ENCODE data around the gene NBPF1. TPM values are rescaled to one million over a fixed set of nuclear protein-coding genes. Genes with fewer than 3 reads are reported as not detected.
"Not testable (repeated sequence)": the region's sequence is repeated elsewhere in the genome, so short reads cannot be mapped to it uniquely, and the experiment has no call there.

The NBPF1 gene
- total RNA-seq, 1 donor from 2014 or later, result 35.3 TPM

DNA sequence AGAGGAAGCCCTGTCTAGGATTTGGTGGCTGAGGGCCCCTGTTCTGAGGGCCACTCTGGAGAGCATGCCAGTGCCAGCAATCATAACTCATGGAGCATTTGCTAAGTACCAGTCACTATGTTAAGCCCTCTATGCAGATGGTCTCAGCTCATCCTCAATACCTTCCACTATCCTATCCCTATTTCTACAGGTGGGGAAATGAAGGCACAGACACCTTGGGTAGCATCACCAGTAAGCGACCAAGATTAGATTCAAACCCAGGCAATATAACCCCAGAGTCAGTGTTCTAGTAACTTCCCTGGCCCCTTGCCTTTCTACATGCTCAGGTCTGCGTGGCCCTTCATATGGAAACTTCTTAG lies 7.9 kb upstream of the NBPF1 start:
- no peak for DNase-seq
- TF ChIP-seq, protein P1, sequence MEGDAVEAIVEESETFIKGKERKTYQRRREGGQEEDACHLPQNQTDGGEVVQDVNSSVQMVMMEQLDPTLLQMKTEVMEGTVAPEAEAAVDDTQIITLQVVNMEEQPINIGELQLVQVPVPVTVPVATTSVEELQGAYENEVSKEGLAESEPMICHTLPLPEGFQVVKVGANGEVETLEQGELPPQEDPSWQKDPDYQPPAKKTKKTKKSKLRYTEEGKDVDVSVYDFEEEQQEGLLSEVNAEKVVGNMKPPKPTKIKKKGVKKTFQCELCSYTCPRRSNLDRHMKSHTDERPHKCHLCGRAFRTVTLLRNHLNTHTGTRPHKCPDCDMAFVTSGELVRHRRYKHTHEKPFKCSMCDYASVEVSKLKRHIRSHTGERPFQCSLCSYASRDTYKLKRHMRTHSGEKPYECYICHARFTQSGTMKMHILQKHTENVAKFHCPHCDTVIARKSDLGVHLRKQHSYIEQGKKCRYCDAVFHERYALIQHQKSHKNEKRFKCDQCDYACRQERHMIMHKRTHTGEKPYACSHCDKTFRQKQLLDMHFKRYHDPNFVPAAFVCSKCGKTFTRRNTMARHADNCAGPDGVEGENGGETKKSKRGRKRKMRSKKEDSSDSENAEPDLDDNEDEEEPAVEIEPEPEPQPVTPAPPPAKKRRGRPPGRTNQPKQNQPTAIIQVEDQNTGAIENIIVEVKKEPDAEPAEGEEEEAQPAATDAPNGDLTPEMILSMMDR (IDR thresholded peaks at IDR 0.05), result no peak
- Histone ChIP-seq H3K9me3 (no peaks in the 10 kb centered on the region), H3K4me1 (no peaks in the 10 kb centered on the region), H3K27me3 (ENCODE audit: low read depth) (no peaks in the 10 kb centered on the region), H3K36me3 (peaks cover 78% of the 10 kb centered on the region), H3K27ac (no peak overlapping the region), H3K4me3 (no peak overlapping the region)
- intact Hi-C loops (cut with DNase I), result no loop called here
- ATAC-seq, result no peak

DNA sequence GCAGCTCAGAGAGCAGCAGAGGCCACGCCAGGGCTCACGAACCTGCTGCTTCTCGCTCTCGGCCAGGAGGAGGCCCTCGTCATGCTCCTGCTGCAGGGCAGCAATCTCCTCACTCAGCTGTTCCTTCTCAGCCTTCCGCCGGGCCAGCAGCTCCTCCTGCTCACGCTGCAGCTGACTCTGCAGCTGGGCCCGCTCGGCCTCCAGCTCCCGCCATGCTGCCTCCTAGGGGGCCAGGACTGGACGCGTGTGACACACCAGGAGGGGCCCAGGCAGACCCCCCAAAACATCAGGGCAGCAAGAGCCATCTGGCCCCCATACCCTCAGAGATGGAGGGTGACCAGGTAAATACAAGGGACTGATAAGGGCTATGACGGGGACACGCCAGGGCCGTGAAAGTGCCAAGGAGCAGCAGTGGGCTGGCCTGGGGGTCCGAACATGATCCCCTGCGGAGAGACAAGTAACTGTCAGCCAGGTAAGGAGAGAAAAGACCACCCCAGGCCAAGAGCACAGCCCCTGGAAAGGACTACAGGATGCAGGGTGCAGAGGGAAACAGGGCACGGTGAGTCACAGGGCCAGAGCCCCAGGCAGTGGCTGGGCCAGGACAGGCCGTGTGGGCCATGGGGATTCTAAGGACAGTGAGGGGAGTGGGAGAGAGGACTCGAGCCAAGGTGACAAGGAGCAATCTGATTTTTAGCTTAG lies 6.6 kb upstream of the NBPF1 start:
- H3K9me3 ChIP-seq; ATAC-seq; H3K27me3 ChIP-seq (ENCODE audit: low read depth); H3K4me1 ChIP-seq; intact Hi-C loops (cut with DNase I); H3K4me3 ChIP-seq; H3K27ac ChIP-seq: not testable (repeated sequence)
- DNase-seq, result peak; percentile 45
- H3K36me3 ChIP-seq, result peaks cover 65% of the 10 kb centered on the region

DNA sequence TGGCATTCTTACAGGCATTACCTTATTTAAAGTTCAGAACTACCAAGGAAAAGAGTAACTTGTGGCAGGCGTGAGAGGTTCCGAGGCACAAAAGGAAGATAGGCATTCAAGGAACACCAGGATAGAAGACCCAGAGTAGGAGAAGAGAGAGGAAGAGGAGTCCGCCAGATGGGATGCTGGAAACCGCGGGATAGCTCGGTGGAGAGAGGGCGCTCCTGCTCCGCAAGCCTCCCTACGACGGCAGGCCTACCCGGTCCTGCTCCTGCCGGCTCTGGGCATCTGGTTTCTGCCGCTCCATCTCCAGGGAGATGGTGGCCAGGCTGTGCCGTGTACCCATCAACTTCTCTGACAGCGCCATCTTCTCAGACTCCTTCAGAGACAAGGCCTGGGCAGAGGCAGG lies 5.4 kb upstream of the NBPF1 start:
- no peak overlapping the region for H3K27ac ChIP-seq
- intact Hi-C loops (cut with DNase I), result no loop called here
- ATAC-seq (no peak), DNase-seq (peak; percentile 52)
- peaks cover 52% of the 10 kb centered on the region for H3K36me3 ChIP-seq
- no peaks in the 10 kb centered on the region for H3K9me3 ChIP-seq
- no peak overlapping the region for H3K4me3 ChIP-seq
- TF ChIP-seq, protein P1 (IDR thresholded peaks at IDR 0.05), result no peak
- H3K4me1 ChIP-seq, result peaks cover 5% of the 10 kb centered on the region
- no peaks in the 10 kb centered on the region for H3K27me3 ChIP-seq (ENCODE audit: low read depth)

DNA sequence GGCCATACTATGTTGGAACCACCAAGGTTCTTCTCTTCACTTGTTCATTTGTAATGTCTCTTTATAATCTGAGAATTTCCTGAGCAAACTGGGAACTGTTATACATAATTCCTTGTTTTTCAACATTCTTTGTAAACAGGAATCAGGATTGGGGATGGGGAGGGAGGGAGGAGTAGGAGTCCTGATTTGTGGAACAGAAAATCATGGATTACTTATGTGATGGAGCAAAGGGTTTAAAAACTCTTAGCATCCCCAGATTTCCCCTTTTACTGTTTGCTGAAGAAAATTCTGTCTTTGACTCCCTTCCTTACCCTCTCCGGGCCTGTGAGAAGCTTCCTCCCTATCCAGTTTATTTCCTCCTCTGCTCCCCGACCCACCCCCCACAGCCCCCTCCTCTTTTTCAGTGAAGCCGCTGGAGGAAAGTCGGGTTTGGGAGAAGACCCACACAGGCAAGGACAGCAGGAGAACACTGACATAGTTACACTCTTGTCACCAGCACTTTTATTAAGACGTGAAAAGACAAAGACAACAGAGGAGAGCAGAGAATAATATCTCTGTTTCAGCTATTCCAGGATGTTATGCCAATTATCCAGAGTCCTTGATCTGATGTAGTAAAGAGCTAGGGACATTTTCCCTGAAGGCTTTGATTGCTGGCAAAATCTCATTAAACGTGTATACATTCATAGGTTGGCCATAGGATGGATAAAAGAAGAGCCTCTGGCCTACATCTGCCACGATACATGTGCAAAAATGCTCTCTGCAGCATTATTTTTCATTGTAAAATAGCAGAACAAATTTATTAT lies 4.6 kb upstream of the NBPF1 start:
- ATAC-seq (no peak), DNase-seq (no peak)
- no peak overlapping the region for H3K4me3 ChIP-seq
- intact Hi-C loops (cut with DNase I), result no loop called here
- H3K36me3 ChIP-seq, result peaks cover 45% of the 10 kb centered on the region
- H3K4me1 ChIP-seq, result peaks cover 8% of the 10 kb centered on the region
- TF ChIP-seq, protein P1 (IDR thresholded peaks at IDR 0.05), result no peak
- no peaks in the 10 kb centered on the region for H3K9me3 ChIP-seq
- no peaks in the 10 kb centered on the region for H3K27me3 ChIP-seq (ENCODE audit: low read depth)
- no peak overlapping the region for H3K27ac ChIP-seq

DNA sequence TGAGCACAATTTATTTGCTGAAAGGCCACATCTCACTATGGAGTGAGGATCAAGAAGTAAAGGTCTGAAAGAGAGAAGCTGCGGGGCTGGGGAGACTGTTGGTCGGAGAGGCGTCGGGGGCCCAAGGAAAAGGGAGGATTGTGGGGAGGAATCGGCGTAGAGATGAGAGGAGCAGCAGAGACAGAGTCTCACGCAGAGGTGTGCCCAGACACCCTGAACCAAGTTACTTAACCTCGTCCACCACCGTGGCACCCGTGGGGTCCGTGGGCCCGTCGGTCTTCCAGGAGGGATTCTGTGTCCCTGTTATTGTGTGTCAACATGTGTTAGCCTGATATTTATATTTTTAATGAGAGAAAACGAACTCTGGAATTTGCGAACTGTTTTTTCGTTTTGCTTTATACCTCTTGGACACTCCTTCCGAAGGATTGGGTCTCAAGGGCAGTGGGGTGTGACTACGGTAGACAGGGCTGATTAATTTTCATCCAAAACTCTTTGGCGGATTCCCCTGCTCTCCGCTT lies 3.8 kb upstream of the NBPF1 start:
- Histone ChIP-seq H3K27ac (no peak overlapping the region), H3K36me3 (peaks cover 37% of the 10 kb centered on the region), H3K4me3 (no peak overlapping the region), H3K4me1 (peaks cover 14% of the 10 kb centered on the region), H3K27me3 (ENCODE audit: low read depth) (no peaks in the 10 kb centered on the region), H3K9me3 (no peaks in the 10 kb centered on the region)
- TF ChIP-seq, protein P1 (IDR thresholded peaks at IDR 0.05), result no peak
- ATAC-seq, result no peak
- peak; percentile 50 for DNase-seq
- intact Hi-C loops (cut with DNase I), result no loop called here
